Suppressor macrophage (primary cell): ENCODE data around the gene PDCD4.

Experiments used
- DNase-seq, 4 experiments: peaks; one replicate each; pipeline ENCODE4 v3.0.0-alpha.2; 2020 to 2022

The PDCD4 gene

DNA sequence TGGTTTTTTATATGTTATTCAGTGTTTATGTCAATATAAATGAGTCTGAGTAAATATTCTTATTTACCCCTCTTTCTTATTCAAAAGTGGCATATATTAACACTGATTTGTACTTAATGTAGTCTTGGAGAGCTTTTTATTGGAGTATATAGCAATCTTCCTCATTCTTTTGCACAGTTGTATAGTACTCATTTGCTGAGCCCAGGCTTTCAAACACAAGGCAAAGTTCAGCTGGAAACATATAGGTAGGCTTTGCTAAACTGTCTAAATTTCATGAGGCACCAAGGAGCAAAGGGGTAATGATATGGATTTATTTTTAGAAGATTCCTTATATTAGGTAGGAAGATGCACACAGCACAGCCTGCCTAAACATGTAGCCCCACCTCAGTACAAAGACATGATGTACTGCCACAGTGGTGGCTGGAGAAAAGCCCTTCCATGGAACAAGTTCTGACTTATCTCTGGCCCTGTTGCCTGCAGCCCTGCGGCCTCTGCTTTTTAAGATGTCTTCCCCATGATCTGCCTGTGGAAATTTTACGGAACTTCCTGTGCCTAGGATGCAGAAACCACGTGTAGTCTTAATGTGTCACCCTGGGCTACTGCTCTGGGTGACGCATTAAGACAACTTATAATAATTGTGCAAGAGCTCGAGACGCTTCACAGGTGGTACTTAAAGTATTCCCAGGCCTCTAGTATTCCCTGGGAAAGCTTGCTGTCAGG lies 9.6 kb upstream of the PDCD4 start:
- peak; percentile 80 to 94 (median 86) for DNase-seq

DNA sequence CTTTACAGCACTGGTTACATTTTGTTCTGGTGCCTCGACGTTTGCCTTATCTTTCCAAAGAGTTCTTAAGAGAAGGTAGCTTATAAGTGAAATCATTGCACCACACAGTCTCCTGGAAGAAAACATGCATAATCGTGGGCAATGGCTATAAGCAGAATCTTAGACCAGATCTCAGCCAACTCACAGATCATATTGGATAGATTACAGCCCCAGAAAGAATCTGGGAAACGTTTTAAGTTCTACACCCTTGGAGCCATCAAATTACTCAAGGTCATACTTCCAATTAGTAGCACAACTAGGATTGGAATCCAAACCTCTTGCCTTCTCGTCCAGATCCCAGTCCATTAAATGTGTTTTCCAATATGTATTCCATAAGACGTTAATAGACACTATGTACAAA lies 8.8 kb upstream of the PDCD4 start:
- no peak for DNase-seq

DNA sequence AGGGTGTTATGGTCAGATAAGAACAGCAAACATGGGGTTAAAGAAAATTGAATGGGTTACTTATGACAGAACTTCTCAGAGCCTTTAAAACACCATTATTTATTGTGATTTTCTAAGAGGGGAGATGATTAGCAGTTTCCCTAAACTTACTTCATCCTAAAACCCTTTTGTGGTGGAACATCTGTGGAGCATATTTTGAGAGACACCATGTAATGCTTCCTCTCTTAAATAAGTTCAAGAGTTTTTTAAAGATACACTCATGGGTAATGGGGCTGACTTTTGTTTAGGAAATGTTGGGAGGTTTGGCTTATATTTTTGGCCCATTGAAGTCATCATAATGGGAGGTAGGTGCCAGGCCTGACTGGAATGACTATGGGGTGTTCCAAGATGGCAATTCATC lies 8.4 kb upstream of the PDCD4 start:
- peak in 1 of 4 experiments; percentile 32 for DNase-seq

DNA sequence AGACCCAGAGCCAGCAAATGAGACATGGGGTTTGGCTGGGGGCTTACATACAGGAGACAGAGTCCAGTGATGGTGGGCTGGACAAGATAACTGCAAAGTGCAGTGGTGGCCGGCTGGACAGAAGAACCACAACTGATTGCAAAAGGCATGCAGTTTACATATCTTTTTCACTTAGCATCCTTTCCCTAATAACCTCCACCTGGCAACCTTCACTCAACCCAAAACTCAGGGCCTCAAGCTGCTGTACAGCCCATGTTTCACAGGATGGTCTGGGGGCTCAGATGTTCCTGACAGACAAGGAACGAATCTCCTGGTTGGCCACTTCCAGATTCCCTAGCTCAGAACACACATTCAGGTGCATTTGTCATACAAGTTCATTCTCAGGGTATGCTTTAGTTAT lies 7.8 kb upstream of the PDCD4 start:
- DNase-seq: no peak

DNA sequence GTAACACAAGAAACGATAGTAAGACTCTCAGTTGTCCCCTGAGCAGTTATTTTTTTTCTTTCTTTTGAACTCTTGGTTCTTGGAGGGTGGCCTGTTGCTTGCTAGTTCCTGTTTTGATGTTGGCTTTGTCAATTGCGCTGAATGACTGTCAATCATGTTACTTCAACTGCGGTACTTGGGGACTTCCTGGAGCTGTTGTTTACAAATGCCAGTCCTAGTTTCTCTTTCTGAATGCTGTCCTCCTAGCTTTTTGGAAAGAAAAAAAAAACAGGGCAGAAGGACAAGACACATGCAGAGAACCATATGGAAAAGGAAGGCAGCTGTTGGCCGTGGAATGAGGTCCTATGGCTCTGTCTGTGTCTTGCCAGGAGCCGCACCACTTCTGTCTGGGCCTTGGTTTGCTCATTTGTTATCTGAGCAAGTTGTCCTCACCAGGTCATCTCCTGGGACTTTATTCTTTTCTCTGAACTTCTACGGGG lies 7.0 kb upstream of the PDCD4 start:
- peak; percentile 72 to 90 (median 81) for DNase-seq

DNA sequence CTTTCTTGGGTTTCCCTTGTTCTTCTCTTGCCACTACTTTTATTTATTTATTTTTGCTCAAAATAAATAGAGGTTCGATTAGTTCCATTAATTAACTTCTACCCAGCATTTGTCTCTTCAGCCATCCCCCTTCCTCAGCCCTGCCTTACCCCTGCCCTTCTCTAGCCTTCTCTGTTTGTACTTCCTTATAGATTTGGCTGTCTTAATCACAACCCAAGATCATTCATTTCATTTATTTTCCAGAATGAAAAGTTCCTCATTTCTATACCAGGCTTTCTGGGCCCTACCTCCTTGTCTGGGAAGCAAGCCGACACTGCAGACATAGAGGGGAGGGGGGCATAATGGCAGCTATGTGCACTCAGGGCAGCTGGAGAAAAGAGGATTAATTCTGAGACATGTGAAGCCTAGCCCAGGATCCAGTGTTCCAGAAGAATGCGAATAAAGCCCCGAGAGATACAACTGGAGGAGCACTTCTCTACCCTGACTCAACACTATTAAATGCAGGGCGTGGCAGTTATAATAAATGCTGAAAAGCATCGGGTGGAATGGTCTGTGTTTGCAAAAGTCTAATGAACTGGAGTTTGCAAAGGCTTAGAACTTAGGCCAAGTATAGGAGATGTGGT lies 6.4 kb upstream of the PDCD4 start:
- peak in 3 of 4 experiments; percentile 55 to 68 (median 67) for DNase-seq

DNA sequence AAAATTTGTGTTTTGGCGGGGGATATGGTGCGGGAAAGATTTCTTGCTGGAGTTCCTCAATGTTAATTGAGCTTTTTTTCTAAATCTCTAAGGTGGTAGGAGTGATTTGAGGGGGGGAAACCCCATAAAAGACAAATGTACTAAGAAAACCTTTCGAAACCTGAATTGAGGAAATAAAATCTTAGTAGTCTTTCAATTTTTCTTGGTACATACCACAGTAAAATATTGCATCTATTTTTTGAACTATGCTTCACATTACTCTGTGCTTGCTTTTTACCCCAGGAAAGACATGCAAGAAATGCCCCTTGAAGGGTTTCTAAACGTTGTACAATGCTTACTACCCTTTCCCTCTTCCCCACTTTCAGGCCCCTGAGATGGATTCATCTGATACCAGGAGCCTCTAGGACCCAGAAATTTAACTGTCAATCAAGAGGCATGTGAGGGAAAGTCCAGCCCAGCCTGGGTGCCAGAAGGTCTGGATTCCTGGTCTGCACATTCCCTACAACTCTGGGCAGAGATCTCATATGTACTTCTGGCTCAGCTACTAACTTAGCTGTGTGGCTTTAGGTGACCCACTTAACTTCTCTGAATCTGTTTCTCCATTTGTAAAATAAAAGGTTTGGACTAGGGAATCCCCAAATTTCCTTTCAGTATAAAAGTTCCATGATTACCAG lies 5.8 kb upstream of the PDCD4 start:
- DNase-seq: peak in 2 of 4 experiments; percentile 58 to 66

DNA sequence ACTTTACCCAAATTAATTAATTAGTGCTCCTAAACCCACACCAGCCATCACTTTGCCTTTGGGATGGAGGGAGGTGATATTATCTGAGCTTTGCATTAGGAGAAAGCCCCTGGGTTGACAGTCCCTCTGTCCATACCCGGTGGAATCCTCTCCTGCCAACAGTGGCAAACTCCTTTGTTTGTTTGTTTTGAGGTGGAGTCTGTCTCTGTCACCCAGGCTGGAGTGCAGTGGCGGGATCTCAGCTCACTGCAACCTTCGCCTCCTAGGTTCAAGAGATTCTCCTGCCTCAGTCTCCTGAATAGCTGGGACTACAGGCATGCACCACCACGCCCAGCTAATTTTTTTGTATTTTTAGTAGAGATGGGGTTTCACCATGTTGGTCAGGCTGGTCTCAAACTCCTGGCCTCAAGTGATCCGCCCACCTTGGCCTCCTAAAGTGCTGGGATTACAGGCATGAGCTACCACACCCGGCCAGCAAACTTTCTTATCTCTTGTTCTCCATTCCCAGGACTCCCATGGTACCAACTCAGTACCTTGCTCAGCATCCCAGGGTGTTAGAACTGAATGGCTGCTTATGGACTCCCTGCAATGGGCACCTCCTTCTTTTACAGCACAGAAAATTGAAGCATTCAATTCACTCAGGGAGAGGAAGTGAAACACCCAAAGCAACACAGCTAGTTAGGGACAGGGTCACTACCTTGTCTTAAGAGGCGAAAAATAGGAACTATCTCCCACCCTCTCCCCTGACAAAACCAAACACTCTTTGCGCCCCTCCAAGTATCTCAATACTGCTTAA lies 4.5 kb upstream of the PDCD4 start:
- peak; percentile 55 to 78 (median 68) for DNase-seq

DNA sequence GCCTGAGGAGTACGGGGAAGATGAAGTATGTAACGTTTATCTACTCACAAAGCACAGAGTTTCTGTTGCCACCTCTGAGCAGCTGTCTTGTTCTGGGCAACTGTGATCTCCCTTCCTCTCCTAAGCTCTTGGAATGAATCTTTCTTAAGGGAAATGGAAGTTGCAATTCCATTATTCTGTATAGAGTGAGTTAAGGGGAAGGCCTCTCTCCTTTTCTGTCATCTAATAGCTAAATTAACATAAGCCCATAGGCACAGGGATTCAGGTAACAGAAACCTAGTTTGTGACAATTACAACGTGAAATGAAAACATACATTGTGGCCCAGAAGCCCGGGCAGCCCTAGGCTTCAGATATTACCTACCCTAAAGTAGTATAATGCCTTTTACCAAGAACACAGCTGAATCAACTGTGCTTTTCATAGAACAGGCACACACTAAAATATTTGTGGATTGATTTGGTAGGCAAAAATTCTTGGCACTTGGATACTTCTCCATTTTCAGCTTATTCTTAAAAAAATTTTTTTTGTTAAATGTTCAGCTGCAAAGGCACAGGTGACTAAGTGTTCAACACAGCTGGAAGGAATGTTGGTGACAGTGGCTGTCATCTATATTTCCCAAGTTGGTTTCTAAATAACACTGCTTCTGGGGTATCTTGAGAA lies 3.8 kb upstream of the PDCD4 start:
- no peak for DNase-seq

DNA sequence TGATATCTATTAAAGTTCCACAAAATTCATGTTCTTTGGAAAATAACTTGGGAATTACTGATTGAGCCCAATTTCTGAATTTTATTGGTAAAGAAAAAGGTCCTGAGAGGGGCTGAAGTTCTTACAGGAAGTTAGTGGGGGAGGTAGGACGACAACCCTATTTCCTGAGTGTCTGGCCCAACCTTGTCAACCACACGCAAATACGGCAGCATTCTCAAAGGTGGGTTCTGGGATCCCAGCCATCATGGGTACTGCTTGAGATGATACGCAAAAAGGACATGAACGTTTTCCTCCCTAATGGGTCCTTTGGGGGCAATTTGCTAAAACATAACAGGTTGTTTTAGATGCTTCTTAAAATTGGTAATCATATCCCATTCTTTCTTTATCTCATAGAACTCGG lies 2.7 kb upstream of the PDCD4 start:
- no peak for DNase-seq

DNA sequence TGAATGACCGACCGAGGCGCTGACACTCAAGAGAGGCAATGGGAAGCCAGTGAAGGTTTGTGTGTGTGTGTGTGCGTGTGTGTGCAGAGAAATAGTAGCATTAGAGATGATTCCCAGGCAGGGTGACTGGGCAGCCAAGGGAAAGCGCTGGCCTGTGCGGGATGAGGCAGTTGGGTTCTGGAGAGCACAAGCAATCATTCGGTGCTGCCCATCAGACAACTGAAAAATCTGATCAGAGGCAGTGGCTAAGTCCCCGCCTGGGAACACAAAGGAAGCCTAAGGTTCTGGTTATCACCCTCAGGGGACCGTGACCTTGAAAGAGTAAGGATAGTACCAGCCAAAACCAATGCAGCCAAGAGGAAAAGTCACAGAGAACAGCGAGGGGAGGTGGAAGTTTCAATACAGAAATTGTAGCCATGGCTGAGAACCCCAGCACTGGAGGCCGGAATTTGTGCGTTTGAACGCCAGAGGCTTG lies 868 bp upstream of the PDCD4 start:
- no peak for DNase-seq

DNA sequence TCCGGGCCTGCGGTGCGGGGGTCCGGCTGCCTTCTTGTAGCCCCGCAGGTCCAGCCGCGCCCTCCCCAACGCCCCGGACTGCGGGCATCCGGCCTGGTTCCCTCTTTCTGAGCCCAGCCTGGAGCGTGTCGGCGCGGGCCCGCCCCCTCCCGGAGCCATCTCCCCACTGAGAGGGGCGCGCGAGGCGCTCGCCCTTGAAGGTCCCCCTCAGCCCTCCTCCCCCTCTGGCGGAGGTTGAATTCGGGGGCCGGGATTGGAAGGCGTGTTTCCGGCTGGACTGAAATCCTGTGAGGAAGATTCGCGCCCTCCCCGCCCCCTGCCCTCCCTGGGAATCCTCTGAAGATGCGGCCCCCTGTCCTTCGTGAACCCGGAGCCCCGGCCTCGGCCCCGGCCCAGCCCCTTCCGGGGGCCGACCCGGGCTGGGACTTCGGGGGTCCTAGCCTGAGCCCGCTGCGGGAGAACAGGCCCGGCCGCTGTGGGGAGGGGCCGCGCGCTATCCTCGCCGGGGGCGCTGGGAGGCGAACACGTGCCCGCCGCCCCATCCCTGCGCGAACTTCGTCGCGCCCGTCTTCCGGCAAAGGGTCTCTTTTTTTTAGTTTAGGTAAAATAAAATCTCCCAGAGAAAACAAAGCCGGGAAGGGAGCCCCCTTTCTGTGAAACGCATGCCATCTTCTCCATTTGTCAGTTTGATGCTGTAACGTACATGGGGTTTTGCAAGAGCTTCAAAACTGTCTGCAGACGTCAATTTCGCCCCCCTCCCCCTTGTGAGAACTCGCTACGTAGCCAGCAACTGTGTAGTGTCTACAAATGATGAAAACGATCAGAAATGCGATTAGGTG lies 636 bp downstream of the PDCD4 start:
- DNase-seq: peak; percentile 85 to 88 (median 87)

DNA sequence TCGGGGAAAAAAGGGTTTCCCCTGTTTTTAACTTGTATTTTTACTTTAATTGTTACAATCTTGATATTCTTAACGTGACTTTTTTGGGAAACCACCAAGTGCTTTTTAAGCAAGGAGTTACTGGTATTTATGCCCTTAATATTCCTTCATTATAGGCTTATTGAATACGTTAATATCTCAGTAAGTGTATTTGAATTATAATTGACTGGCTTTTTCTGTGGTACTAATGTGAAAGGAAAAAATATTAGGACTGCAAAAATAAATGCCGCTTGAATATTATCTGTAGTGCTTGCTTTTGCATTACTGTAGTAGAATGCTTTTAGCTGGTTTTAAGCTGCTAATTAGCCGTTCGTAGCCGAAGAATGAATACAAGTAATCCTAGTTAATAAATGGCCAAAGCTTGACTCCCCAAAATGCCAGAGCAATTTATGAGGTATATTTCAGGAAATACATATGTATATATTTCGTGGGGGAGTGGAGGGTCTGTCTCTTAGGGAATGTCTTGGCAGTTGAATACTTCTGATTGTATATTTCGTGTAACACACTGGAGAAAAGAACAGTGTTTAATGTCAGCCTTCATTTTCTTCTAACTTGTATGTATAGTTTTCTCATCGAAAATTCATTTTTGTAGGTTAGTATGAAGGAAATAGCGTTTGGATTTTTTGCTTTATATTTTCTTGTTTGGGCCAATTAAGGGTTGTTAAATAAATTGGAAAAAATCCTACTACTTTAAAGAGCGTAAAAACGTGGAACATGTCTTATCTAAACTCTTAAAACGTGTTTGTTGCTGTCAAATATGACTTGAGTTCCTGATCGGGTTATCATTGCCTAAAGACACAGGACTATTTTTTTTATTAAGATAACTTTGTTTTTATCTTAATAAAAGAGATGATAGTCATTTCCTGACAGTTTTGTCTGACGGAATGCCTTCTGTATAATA lies 1.5 kb downstream of the PDCD4 start:
- DNase-seq: no peak

DNA sequence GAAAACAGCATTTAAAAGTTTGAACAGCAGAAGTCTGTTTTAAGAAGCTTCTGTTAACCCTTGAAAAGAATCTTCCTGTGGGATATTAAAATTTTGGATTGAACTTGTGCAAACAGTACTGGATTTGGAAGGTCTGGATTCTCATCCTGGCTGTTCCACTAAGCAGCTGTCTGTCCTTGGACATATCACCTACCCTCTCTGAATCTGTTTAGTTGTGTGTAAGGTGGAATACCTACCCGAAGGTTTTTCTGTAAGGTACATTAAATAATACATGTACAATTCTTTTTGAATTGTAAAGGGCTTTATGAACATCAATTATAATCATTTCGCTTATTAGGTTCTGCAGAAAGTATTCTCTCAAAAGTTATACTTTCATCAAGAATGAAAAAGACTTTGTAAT lies 2.2 kb downstream of the PDCD4 start:
- no peak for DNase-seq

DNA sequence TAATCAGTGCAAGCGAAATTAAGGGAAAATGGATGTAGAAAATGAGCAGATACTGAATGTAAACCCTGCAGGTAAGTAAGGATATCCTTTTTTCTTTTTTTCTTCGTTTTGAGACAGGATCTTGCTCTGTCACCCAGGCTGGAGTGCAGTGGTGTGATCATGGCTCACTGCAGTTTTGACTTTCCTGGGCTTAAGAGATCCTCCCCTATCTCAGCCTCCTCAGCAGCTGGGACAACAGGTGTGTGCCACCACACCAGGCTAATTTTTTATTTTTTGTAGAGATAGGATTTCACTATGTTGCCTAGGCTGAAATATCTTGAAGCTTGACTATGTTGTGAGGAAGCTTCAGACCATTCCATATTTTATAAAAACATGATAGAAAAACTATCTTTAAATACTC lies 4.3 kb downstream of the PDCD4 start:
- DNase-seq: no peak

DNA sequence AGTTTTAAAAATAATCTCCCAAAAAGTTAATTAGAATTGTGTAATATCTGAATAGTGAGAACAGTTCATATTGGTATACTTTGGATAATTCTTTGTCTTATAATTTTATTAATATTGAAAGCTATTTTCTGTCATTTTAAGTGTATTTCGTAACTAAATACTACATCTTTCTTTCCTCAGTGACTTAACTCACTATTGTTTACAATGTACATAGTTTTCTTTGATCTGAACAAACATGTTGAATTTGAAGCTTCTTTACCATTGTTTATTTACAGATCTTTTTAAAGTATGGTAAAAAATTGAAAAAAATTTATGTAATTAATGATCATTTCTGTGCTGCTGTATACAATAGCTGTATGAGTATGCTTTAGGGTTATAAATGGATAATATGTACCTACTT lies 5.1 kb downstream of the PDCD4 start:
- no peak for DNase-seq

DNA sequence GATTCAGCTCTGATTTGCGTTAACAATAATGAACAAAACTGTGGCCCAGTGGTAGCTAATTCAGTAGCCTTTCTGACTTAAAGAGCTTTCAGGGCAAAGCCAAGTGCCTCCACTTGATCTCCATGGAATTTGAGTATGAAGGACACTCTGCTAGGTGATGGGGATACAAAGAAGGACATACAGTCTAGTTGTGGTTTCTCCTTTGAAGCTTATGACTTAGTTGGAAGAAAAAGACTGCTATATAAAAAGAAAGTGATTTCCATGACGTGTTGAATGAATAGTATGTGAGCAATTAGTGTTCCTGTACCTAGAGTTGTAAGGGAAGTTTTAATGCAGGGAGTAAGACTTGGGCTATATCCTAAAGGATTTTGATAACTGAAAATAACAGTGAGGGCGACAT lies 8.3 kb downstream of the PDCD4 start:
- DNase-seq: no peak

DNA sequence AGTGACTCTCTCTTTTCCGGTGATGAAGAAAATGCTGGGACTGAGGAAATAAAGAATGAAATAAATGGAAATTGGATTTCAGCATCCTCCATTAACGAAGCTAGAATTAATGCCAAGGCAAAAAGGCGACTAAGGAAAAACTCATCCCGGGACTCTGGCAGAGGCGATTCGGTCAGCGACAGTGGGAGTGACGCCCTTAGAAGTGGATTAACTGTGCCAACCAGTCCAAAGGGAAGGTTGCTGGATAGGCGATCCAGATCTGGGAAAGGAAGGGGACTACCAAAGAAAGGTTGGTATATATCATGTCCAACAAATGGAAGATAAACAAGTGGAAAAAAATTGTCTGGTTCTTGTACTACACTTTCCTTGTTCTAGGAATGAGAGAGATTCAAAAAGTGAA lies 9.5 kb downstream of the PDCD4 start:
- DNase-seq: no peak

DNA sequence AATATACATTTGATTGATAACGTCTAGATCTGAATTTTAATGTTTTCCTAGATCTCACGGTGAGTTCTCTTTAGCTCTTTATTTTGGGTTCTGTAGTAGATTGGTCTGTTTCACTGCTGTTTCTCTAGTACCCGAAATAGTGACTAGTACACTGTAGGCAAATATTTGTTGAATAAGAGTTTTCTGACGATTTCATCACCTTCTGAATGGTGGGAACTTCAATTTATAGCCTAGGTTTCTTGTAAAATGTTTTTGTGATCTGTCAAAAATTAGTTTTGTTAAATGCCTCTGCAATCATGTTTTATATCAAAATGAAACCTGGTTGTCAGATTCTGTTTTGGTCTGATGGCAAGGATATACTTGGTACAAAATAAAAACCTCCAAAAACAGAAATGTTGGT lies 10.2 kb downstream of the PDCD4 start:
- no peak for DNase-seq

DNA sequence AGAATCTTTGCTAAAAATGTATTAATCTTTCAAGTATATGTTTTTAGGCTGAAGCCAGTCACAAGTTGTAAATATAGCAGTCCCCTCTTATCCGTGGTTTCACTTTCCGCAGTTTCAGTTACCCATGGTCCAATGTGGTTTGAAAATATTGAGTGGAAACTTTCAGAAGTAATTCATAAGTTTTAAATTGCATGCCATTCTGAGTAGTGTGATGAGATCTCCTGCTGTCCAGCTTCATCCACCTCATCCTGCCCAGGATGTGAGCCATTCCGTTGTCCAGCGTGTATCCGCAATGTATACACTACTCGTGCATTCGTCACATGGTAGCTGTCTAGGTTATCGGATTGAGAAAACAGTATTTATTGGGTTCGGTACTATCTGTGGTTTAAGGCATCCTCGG lies 12.2 kb downstream of the PDCD4 start:
- no peak for DNase-seq
